KOPT-K1 (cell line): ENCODE results near the gene TTC36.
A peak's percentile ranks its signal among the peaks of the same experiment; 100 is the strongest.
"Not testable (repeated sequence)": the region's sequence is repeated elsewhere in the genome, so short reads cannot be mapped to it uniquely, and the experiment has no call there.

Experiments used
- H3K27ac ChIP-seq: fragments of 200-600 bp; sonication (generic); 2 replicates; pipeline ENCODE4 v1.5.1; 2016; ENCODE audit warnings: antibody characterized with exemption, mild to moderate bottlenecking, low read depth, low read length; ENCODE audit not compliant: poor library complexity, severe bottlenecking
- H3K36me3 ChIP-seq: fragments of 200-600 bp; sonication (generic); 2 replicates; pipeline ENCODE4 v1.5.1; 2017; ENCODE audit warnings: antibody characterized with exemption, mild to moderate bottlenecking, low read length, moderate library complexity; ENCODE audit not compliant: insufficient read depth
- H3K9me3 ChIP-seq: fragments of 200-600 bp; sonication (generic); 2 replicates; pipeline ENCODE4 v1.5.1; 2017; ENCODE audit warnings: antibody characterized with exemption, low read length, mild to moderate bottlenecking; ENCODE audit not compliant: insufficient read depth, poor library complexity, severe bottlenecking

Gene TTC36

GRCh38 chr11:118544647-118545010 is 17.4 kb downstream of the TTC36 start:
- H3K36me3 ChIP-seq = peaks cover 6% of the 10 kb centered on the region; the same call in 1 of the 2 replicates
- no peaks in the 10 kb centered on the region for H3K9me3 ChIP-seq
- no peak overlapping the region for H3K27ac ChIP-seq

DNA sequence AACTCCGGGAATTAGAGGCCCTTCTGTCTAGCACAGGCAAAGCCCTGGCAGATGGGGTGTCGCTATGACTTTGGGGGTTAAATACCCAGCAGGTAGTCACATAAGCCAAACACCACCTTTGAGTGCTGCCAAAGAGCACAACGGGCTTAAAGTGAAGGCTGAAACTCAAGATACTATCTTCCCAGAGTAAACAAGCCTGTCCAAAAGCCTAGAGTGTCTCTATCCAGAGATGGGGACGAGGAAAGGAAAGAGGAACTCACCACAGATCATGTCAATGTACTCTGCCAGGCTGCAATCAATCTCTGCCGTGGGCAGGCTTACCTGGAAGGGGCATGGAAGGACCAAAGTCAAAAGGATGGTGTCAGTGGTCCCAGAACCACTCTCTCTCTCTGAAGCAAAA is 18.3 kb downstream of the TTC36 start:
- H3K9me3 ChIP-seq = no peaks in the 10 kb centered on the region
- no peak overlapping the region for H3K27ac ChIP-seq
- H3K36me3 ChIP-seq = peaks cover 6% of the 10 kb centered on the region; the same call in 1 of the 2 replicates

GRCh38 chr11:118547132-118547531 is 19.9 kb downstream of the TTC36 start:
- H3K27ac ChIP-seq = no peak overlapping the region
- H3K9me3 ChIP-seq = no peaks in the 10 kb centered on the region
- peaks cover 14% of the 10 kb centered on the region; the same call in 1 of the 2 replicates for H3K36me3 ChIP-seq

- H3K27ac ChIP-seq = no peak overlapping the region
- no peaks in the 10 kb centered on the region for H3K9me3 ChIP-seq
- peaks cover 40% of the 10 kb centered on the region for H3K36me3 ChIP-seq
These were observed 25.1 kb downstream of the TTC36 start for GRCh38 chr11:118552341-118552740.

- Histone ChIP-seq H3K27ac (no peak overlapping the region), H3K36me3 (peaks cover 9% of the 10 kb centered on the region; the same call in 1 of the 2 replicates), H3K9me3 (no peaks in the 10 kb centered on the region)
These were observed 33.5 kb downstream of the TTC36 start for GRCh38 chr11:118560806-118561205.

DNA sequence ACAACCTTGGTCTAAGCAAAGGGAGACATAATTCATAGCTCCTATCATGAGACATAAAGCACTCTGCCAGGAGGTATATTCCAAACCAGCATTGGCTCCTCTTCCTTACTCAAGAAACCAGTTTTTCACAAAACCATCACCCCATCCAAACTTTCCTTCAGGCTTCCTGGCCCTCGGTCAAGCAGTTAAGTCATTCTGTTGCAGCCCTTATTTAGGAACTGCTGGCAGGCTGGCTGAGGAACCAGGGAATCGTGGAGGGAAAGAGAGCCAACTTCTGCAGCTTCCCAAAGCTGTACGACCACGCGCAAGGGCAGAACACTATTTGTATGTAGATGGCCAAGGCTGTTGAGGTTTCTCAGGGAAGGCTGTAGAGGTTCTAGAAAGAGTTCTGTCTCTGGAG is 37.8 kb downstream of the TTC36 start:
- no peaks in the 10 kb centered on the region for H3K9me3 ChIP-seq
- no peak overlapping the region for H3K27ac ChIP-seq
- H3K36me3 ChIP-seq = no peaks in the 10 kb centered on the region

DNA sequence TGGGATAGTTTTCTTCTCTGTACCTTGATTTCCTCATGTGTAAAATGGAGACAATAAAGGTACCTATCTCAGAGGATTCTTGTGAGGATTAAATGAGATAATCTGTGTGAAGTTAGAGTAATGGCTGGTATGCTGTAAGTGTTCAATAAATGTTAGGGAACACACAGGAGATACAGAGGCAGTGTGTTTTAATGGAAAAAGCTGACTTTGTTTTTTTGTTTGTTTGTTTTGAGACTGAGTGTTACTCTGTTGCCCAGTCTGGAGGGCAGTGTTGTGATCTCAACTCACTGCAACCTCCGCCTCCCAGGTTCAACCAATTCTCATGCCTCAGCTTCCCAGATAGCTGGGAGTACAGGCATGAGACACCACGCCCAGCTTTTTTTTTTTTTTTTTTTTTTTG is 42.4 kb downstream of the TTC36 start:
- Histone ChIP-seq H3K27ac (no peak overlapping the region), H3K36me3 (0 out of 2 replicates have a peak, but pooled peaks cover 2% of the 10 kb centered on the region), H3K9me3 (no peaks in the 10 kb centered on the region)

- Histone ChIP-seq H3K36me3 (0 out of 2 replicates have a peak, but pooled peaks cover 8% of the 10 kb centered on the region), H3K27ac (no peak overlapping the region), H3K9me3 (no peaks in the 10 kb centered on the region)
These were observed 43.5 kb downstream of the TTC36 start for GRCh38 chr11:118570787-118571186.

DNA sequence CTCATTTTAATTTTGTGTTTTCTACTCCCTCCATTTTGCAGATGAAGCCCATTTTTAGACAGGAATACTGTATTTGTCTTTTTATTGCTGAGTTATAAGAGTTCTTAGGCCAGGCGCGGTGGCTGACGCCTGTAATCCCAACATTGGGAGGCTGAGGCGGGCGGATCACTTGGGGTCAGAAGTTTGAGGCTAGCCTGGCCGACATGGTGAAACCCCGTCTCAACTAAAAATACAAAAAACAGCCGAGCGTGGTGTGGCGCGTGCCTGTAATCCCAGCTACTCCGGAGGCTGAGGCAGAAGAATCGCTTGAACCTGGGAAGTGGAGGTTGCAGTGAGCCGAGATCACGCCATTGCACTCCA is 44.4 kb downstream of the TTC36 start:
- peak overlapping the region; percentile 92 for H3K27ac ChIP-seq
- H3K9me3 ChIP-seq = not testable (repeated sequence)

GRCh38 chr11:118572061-118572980 is 45.0 kb downstream of the TTC36 start, which contains the start of gene ARCN1:
Gene ARCN1, plus strand, starts transcription at chr11:118572409. Its CDS starts 139 bp downstream, at chr11:118572548.
- Histone ChIP-seq H3K9me3 (no peaks in the 10 kb centered on the region), H3K36me3 (peaks cover 16% of the 10 kb centered on the region; the same call in 1 of the 2 replicates), H3K27ac (peak within 1 kb of the TSS; percentile 92)

More for the DNA sequence above, 44.4 kb downstream of the TTC36 start:
- not testable (repeated sequence) for H3K36me3 ChIP-seq

DNA sequence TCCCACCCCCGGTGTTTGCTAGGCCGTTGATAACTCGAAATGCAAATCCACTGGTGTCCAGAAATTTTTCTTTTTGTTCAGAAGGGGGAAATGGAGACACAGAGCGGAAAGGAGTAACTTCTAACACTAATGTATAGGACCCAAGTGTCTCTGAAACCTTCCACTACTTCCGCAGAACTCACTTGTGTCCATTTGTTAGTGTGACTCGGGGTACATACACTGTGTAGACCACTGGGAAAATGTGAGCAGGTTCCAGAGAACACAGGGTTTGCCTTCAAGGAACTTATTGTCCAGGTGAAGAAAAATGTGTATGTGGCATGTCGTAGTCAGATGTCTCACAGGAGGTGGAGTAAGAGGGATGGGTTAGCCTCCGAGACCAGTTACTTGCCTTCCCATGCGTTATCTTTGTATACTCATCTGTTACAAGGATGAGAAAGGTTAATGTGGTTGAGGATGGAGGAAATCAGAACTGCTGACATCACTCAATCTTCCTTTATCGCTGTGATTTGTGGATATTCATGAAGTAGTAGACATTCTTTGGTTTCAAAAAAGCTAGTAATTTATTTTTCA is 45.8 kb downstream of the TTC36 start:
- Histone ChIP-seq H3K36me3 (peaks cover 21% of the 10 kb centered on the region; the same call in 1 of the 2 replicates), H3K27ac (peak overlapping the region; percentile 92), H3K9me3 (no peaks in the 10 kb centered on the region)

- H3K27ac ChIP-seq = no peak overlapping the region
- H3K36me3 ChIP-seq = peaks cover 25% of the 10 kb centered on the region; the same call in 1 of the 2 replicates
- no peaks in the 10 kb centered on the region for H3K9me3 ChIP-seq
These were observed 47.4 kb downstream of the TTC36 start for GRCh38 chr11:118574636-118575035.

- not testable (repeated sequence) for H3K27ac ChIP-seq, H3K9me3 ChIP-seq
- peaks cover 54% of the 10 kb centered on the region for H3K36me3 ChIP-seq
These were observed 50.7 kb downstream of the TTC36 start for GRCh38 chr11:118577995-118578394.
